Limb (tissue), 2 donors: ENCODE results near the gene SULT4A1.
"Not testable (repeated sequence)": the region's sequence is repeated elsewhere in the genome, so short reads cannot be mapped to it uniquely, and the experiment has no call there.

Experiments
- DNase-seq, 2 donors: peaks; one replicate each; pipeline ENCODE4 v3.0.0-alpha.2; 2016; ENCODE audit errors: extremely low spot score in 2 of 2

The SULT4A1 gene, protein sequence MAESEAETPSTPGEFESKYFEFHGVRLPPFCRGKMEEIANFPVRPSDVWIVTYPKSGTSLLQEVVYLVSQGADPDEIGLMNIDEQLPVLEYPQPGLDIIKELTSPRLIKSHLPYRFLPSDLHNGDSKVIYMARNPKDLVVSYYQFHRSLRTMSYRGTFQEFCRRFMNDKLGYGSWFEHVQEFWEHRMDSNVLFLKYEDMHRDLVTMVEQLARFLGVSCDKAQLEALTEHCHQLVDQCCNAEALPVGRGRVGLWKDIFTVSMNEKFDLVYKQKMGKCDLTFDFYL

DNA sequence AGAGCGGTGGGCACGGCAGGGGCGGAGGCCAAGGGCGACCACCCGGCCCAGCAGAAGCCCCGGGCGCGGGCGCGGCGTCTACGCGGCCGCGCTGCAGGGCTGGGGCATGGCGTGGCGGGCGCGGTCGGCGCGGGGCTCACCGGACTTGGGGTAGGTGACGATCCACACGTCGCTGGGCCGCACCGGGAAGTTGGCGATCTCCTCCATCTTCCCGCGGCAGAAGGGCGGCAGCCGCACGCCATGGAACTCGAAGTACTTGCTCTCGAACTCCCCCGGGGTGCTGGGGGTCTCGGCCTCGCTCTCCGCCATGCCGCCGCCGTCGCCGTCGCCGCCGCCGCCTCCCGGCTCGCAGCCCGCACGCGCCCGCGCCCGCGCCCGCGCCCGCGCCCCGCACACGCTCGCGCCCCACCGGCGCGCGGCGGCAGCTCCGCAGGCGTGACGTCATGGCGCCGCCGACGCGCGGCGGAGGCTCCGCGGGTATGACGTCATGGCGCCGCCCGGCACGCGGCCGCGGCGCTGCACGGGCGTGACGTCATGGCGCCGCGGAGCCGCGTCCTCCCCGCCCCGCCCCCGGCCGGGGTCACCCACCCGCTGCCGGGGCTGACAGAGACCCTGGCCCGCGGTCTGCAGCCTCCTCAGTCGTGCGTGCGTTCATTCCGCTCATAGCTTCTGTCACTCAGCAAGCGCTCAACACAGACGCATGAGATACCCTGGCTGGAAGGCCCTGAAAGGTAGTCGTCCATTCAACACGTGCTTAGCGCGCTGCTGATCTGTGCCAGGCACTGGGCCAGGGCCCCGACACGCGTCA, at the start of gene SULT4A1:
TSS of gene SULT4A1 (minus strand) at position 440 of the 808 bp plus-strand sequence. CDS start at position 309, 131 bp downstream.
- peak in 1 of 2 donors; percentile 74 for DNase-seq

DNA sequence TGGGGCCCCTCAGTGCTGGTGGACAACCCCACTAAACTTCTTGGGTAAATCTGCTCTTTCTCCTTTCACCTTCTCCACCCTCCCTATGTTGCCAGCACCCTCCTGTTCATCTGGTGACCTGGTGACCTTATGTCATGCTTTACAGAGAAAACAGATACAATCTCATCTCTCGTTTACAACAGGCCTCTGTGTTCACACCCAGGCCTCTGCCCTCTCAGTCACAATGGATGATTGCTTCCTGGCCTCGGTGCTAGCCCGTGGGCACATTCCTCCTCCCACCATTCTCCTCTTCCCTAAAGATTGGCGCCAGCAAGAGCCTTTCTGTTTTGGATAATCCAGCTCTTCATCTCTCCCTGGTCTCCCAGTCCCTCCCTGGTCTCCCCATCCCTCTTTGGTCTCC, 49.0 kb upstream of the SULT4A1 start:
- DNase-seq: no peak

DNA sequence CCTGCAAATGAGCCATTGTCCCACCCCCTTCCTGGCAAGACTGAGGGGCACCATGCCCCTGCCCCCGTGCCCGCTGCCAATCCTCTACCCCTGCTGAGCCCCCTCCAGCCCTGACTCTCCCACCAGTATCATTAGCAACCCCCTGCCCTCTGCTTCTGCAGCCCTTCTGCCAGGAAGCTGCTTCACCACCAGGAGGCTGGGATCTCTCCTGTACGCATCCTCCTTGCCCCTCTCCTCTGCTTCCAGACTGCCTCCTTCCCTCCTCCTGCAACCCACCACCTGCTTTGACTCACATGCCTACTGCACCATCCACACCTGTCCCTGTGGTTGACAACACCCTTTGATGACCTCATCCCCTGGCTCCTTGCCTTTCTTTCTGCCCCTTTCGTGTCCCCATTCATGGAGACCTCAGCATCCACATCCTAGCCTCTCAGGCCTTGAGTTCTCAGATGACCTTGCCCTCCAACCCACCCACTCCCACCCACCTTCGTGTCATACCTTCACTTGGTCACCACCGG, 47.9 kb upstream of the SULT4A1 start:
- no peak for DNase-seq

DNA sequence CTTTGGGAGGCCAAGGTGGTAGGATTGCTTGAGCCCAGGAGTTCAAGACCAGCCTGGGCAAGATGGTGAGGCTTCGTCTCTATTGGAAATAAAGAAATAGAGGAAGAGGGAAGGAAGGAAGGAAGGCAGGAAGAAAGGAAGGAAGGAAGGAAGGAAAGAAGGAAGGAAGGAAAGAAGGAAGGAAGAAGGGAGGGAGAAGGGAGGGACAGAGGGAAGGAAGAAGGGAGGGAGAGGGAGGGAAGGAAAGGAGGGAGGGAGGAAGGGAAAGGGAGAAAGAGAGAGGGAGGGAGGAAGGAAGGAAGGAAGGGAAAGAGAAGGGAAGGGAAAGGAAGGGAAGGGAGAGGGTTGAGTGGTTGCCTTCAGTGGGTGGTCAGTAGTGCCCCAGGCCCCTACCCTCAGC, 47.4 kb upstream of the SULT4A1 start:
- DNase-seq: no peak

DNA sequence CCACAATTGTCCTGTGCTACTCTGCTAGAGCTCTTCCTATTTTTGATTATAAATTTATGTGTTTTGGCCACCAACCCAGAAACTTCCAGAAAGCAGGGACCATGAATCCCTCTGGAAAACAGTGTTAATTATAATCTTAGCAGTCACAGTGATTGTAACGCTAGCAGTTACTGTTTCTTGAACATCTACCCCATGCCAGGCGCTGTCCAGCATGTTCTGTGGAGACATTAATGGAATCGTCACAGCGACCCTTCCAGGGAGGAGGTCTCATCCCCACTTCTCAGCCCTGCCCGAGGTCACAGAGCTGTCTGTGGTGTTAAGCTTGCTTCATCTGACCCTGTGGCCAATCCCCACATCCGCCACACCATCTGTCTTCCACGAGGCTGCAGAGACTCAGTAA, 43.4 kb upstream of the SULT4A1 start:
- DNase-seq: no peak

DNA sequence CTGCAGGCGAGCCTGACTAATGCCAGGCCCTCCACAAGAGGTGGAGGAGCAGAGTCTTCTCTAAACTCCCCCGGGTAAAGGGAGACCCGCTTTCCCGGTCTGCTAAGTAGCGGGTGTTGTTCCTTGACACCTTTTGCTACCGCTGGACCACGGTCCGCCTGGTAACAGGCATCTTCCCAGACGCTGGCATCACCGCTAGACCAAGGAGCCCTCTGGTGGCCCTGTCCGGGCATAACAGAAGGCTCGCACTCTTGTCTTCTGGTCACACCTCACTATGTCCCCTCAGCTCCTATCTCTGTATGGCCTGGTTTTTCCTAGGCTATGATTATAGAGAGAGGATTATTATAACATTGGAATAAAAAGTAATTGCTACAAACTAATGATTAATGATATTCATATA, 42.1 kb upstream of the SULT4A1 start:
- not testable (repeated sequence) for DNase-seq

DNA sequence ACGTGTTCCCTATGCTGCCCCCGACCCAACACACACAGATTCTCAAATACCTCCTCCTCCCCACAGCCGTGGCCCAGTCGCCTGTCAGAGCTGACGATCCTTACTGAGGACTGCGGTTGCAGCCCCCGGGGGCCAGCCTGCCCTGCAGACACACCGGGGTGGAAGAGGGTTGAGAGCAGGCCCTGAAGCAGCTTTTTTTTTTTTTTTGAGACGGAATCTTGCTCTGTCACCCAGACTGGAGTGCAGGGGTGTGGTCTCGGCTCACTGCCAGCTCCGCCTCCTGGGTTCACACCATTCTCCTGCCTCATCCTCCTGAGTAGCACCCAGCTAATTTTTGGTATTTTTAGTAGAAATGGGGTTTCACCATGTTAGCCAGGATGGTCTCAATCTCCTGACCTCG, 40.7 kb upstream of the SULT4A1 start:
- DNase-seq: not testable (repeated sequence)

DNA sequence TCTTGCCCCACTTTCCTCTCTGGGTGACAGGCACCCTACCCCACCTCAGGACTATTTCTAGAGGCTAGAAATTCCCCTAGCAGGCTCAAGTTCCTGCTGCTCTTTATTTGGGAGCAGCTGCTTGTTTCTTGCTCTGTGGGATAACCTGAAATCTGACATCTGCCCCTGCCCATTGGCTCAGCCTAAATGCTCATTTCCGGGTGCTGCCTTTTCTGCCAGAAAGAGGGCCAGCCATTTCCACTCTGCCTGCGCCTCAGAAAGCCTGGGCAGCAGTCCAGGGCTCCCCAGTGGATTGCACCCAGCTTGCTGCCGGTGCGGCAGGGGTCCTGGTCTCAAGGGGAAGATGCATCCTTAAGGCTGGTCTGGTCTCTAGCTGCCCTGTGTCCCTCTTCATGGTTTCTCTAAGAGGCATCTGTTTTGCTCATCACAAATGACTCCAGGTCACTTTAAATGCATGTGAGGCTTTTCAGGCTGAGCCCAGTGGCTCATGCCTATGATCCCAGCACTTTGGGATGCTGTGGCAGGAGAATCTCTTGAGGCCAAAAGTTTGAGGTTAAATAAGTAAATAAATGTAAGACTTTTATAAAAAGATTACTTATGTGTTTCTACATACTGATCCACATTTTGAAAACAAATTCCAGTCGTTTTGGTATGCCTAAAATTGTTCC, 39.8 kb upstream of the SULT4A1 start:
- no peak for DNase-seq

DNA sequence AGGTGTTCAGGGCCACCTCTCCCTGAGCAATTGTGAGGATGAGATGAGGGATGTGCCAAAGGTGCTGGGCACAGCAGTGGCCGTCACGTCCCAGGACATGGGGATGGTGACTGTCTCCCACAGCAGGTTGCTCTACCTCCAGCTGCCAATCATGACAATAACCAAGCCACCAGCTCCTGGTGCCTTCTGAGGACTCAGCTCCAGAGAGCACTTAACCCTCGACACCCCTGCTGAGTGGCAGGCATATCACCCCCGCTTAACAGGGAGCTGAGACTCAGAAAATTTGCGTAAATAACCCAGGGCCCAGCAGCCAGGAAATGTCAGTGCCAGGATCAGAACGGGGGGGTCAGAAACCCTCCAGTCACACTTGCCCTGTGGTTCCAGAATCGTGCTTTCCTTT, 37.9 kb upstream of the SULT4A1 start:
- no peak for DNase-seq

DNA sequence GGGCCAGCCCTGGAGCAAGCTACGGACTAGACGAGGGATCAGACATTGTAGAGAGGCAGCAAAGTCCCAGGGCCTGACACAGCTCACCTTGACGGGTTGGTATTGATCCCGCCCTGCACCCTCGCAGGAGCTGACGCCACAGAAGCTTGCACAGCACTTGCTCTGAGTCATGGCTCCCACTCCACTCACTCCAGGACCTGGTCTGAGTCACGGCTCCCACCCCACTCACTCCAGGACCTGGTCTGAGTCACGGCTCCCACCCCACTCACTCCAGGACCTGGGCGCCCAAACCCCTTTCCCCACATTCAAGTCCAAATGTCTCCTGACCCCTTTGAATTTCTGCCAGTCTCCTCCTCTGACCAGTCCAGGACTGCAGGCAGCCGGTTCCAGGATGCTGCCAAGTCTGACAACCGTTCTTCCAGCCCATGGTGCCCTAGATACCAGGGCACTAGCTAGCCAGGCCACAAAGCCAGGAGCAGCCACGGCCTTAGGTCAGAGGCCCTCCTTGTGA, 35.5 kb upstream of the SULT4A1 start:
- no peak for DNase-seq

DNA sequence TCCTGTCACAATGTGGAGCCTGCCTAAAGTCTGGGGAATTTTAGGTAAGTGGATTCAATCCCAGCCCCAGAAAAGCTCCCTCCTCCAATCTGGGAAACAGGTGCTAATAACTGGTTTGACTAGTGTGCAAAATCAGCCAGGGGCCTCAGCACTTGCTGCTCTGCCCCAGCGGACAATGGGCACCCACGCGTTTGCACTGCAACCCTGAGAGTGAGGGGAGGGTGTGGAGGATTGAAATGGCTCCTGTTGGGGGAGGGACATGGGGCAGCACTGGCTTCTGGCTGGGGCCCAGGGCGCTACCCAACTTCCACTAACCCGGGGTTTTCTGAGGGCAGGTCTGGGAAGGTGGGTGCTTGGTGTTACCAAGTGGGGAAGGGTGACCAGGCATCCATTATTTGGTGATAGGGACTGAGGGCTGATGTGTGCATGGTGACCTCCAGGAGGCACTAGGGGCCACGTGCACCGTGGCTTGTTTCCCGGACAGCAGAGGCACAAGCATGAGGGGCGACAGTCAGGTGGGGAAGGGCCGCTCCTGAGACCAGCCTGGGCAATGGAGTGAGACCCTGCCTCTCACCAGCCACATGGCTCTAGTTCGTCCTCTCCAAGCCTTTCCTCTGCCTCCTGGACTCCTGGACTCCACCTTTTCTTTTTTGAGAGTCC, 33.8 kb upstream of the SULT4A1 start:
- no peak for DNase-seq

DNA sequence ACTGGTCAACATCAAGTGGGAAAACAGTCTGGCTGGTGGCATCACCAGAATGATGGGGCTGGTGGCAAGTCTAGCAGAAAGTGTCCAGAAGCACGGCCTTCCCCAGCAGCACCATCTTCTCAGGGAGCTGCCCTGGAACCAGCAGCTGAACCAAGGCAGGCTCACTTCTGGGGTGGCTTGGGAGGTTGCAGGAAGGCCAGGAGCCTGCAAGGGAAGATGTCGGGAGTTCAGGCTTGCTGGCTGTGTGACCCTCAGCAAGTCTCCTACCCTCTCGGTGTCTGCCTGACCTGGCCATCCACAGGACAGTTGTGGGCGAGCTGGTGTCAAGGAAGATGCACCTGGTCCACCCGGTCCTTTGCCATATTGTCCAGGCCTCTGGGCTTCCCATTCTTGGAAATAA, 31.8 kb upstream of the SULT4A1 start:
- DNase-seq: no peak

DNA sequence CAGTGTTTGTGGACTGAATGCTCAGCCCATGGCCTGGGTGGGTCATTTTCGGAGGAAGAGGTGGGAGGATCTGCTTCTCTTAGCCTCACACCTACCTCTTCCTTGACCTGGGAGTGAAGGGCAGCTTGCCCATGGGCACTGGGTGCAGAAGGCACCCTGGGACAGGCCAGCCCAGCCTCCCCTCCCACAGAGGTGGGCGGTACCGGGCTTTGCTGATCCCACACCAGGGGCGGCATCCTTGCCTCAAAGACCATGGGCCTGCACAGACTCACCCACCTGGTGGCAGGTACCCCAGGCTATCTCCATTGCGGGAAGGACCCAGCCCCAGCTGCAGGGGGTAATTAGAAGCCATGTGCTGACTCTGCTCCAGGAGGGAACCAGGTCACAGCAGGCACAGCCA, 31.0 kb upstream of the SULT4A1 start:
- no peak for DNase-seq

DNA sequence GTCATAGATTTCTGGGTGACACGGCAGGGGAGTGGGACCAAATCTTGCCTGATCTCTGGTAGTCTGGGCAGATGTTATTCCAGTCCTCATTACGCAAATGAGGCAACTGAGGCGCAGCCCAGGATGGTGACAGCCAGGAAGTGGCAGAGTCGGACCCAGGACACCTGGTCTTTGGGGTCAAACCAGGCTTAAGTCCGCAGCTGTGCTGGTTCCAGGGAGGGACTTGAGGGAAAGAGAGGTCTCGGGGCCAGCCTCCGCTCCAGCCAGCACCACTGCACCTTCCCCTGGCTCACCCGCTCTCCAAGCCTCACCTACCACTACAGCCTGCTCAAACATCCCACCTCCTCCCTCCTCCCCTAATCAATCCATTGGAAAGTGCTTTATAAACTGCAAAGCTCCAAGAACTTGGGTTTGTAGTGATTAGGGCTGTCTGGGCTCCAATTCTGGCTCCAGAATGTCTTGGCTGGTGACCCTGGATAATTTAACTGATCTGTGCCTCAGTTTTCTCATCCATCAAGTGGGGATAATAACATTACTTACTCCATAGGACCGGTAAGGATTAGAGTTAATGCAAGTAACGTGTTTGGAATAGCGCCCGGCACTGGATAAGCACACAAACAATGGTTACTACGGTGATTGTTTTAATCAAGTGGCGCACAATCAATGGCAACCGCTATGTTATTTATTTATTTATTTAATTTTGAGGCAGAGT, 30.0 kb upstream of the SULT4A1 start:
- no peak for DNase-seq

DNA sequence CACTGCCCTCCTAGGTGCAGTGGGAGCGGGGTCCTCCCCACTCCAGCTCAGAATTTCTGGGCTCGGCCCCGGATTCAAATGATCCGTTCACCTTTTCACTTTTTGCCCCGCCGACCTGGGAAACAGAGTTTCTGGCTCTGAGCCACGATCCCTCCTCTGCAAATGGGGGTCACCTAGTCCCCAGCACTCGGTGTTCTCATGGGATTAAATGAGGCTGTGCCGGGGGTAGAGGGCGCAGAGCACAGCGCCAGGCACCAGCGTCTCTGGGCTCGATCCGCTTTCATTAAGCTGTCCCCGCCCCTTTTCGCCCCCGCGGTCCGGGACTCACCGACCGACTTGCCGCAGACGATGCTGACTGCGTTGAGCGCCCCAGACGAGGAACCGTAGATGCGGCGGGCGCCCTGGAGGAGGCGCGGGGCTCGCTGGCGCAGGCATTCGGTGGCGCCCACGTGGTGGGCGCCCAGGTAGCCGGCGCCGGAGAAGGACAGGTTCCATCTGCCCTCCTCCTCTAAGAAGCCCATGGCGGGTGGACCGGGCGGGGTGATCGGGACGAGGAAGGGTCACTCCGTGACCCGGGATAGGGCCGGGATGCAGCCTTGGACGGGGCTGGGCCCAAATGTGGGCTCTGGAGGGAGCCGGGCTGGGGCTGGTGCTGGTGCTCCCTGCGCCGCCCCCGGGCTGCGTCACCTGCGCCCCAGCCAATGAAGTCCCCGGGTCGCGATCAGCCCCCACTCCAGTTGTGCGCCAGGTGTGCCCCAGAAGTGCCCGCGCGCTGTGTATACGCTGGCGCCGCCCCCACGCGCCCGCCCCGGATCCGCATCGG, 29.3 kb upstream of the SULT4A1 start, which contains the start of gene PNPLA5:
TSS of gene PNPLA5 (minus strand) at position 654 of the 823 bp plus-strand sequence. CDS start at position 521, 133 bp downstream.
- no peak for DNase-seq

DNA sequence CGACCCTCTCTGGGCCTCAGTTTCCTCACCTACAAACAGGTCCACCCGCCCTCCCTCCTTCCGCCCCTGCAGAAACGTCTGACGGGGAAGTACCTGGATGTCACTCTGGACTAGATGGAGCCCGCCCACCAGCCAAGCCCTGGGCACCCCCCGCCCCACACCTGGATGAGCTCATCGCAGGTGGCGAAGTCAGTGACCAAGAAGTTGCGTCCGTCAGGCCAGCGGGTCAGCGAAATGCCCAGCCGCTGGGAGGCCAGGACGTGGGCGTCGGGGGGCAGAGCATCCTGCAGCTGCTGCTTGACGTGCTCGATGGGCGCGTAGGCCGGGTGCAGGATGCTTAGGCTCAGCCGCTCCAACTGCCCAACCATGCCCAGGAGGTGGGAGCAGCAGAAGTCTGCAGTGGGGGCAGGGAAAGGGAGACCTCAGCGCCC, 28.6 kb upstream of the SULT4A1 start:
- DNase-seq: no peak

DNA sequence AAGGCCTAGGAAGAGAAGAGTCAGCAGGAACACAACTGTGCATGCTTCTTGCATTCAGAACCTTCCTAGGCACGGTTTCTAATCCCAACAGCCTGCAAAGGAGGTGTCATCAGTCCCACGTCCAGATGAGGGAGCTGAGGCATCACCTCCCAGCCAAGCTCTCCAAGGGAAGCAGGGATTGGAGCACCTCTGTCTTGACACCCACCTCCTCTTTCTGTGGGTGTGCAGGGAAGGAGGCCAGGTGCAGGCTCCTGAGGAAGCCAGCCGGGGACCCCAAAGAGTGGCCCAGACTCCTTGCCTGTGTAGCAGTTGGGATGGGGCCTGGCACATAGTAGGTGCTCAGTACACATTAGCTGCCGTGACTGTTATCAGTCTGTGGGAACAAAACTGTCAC, 27.5 kb upstream of the SULT4A1 start:
- DNase-seq: peak in 1 of 2 donors; percentile 10

DNA sequence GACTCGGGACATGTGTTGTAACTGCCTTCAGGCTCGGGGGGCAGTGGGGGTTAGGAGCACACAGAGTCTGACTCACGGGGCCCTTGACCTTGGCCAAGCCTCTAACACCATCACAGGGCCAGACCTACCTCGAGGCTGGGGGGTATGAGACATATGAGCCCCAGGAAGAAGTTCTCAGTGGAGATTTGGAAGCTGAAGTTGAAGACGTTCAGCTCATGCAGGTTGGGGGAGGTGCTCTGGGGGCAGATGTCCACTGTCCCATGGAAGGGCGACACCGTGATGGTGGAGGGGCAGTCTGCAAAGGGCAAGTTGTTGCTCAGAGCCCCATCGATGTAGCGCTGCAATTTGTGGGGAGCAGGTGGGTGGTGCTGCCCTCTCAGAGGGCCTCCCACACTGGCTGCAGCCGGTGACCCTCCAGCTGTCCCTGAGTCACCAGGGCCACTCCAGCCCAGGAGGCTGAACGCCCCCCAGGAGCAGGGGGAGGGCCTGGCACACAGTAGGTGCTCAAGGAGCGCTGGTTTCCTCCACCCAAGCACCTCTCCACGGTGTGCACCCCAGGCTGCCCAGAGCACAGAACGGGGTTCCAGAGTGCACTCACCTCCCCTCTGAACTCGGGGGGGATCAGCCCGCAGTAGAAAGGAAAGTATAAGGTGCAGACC, 27.0 kb upstream of the SULT4A1 start:
- no peak for DNase-seq

DNA sequence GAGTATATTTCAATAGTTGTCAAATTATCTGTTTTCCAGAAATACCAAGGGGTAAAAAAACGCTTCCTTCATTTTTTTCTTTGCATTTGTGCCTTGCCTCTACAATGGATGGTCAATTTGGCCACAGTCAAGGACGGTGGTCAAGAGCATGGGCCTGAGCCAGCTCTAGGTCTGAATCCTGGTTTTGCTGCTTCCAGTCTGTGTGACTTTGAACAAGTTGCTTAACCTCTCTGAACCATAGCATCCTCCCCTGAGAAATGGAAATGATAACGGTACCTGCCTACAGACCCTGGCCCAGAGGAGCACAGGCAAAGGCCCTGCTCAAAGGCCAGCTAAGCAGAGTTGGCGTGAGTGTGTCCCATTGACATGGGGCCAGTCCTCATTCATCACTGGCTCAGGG, 26.4 kb upstream of the SULT4A1 start:
- DNase-seq: no peak
